ENCODE results near the gene LRRTM4.

LRRTM4 gene

GRCh38 chr2:77479395-77479794 is 42.8 kb downstream of the LRRTM4 start:
- in situ Hi-C loops (cut with MboI; ENCODE audit: low sequenced_read_pairs) = no loop called here

DNA sequence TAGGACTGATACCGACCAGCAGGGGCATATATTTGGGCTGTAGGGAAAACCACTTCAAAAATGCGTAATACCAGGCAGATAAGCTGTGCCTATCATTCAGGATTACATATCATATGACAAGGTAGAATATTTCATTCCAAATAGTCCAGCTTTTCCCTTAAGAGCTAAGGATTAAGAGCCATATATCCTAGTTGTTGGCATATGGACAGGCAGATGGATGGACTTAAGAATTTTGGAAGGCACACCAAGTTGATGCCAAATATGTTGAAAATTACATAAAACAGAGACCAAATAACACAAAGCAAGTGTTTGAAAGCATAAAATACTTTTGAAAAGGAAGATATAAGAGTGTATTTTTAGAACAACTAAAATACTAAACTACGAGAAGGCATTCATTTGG is 52.1 kb downstream of the LRRTM4 start:
- in situ Hi-C loops (cut with MboI; ENCODE audit: low sequenced_read_pairs) = no loop called here

GRCh38 chr2:77469106-77469505 is 53.1 kb downstream of the LRRTM4 start:
- in situ Hi-C loops (cut with MboI; ENCODE audit: low sequenced_read_pairs) = no loop called here

- in situ Hi-C loops (cut with MboI; ENCODE audit: low sequenced_read_pairs) = no loop called here
These were observed 62.3 kb downstream of the LRRTM4 start for GRCh38 chr2:77459840-77460239.

DNA sequence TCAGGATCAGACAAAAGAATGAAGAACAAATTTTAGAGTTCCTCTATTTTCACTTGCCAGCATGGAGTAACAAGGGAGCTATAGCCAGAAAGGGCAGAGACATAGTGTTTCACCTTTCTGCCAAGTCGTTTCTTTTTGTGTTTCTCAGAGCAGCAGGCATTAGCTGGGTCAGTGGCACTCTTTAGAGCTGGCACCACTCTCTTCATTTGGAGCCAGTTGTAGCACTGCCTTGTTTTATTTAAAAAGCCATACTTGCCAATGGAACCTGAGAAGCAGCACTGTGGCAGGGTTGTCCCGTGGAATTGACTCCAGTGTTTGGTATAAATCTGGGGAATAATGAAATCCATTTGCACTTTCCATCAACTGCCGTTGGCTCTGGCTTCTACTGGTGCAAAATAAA is 64.0 kb downstream of the LRRTM4 start:
- in situ Hi-C loops (cut with MboI; ENCODE audit: low sequenced_read_pairs) = no loop called here

DNA sequence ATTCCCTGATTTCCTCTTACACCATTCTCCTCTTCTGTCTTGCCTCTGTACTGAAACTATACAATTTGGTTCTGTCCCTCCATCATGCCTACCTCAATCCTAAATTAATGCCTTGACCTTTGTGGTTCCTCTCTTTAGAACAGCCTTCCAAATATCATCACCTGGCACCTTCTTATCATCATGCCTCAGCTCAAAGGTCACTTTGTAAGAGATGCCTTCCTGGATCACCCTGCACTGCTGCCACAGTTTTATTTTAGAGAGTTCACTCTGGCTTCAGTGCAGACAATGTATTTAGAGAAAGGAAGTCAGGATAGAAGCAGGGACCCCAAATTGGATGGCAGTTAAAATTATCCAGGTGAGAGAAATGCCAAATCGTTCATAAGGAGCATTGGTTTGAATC is 64.5 kb downstream of the LRRTM4 start:
- in situ Hi-C loops (cut with MboI; ENCODE audit: low sequenced_read_pairs) = no loop called here

DNA sequence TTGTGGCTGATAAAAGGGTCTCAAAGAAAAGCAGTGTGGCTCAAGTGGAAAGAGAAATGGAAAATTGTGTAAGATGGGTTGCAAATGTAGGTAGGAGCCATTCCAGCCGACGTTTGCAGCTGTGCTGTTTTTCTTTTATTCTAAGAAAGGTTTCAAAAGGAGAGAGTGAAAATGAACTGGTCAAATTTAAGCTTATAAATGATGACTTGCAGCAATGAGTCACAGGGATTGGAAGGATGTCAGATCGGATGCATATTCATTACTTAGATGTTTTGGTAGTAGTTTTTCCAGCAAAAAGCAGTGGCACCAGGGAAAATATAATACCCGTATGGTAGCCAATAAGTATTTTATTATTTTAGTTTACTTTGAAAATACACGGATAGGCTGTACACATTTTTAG is 79.1 kb downstream of the LRRTM4 start:
- in situ Hi-C loops (cut with MboI; ENCODE audit: low sequenced_read_pairs) = no loop called here

DNA sequence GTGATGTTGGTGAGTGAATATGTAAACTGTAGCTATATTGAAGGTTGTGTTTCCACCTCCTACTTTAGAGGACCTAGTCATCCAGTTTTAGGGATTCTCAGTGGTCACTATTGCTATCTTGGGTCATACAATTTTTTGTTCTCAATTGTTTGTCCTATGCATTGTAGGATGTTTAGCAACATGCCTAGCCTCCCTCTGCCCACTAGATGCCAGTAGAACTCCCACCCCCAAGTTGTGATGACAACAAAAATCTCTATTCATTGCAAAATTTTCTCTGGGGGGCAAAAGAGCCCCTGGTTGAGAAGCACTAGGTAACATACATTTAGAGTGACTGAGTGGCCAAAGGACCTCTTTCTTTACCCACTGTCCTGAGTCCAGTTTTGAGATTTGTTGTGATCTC is 87.3 kb downstream of the LRRTM4 start:
- in situ Hi-C loops (cut with MboI; ENCODE audit: low sequenced_read_pairs) = no loop called here

GRCh38 chr2:77428946-77429345 is 93.2 kb downstream of the LRRTM4 start:
- in situ Hi-C loops (cut with MboI; ENCODE audit: low sequenced_read_pairs) = no loop called here

GRCh38 chr2:77421971-77422370 is 100.2 kb downstream of the LRRTM4 start:
- in situ Hi-C loops (cut with MboI; ENCODE audit: low sequenced_read_pairs) = no loop called here

DNA sequence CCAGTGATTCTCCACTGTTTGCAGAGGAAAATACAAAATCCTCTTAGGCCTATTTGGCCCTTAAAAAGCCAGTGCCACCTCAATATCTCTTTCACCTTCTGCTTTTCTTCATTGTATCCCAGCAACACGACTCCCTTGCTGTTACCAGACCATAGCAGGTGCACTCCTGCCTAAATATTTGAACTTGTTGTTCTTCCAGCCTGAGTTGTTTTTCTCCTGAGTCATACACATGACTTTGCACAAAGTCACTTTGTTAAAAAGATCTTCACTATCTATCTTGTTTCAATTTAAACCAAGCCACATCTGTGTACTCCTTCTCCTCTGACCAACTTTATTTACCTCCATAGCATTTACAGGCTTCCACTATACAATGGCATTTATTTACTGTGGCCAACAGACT is 103.6 kb downstream of the LRRTM4 start:
- in situ Hi-C loops (cut with MboI; ENCODE audit: low sequenced_read_pairs) = no loop called here

- in situ Hi-C loops (cut with MboI; ENCODE audit: low sequenced_read_pairs) = no loop called here
These were observed 118.0 kb downstream of the LRRTM4 start for GRCh38 chr2:77404189-77404588.

GRCh38 chr2:77398970-77399600 is 123.1 kb downstream of the LRRTM4 start:
- in situ Hi-C loops (cut with MboI; ENCODE audit: low sequenced_read_pairs) = no loop called here

DNA sequence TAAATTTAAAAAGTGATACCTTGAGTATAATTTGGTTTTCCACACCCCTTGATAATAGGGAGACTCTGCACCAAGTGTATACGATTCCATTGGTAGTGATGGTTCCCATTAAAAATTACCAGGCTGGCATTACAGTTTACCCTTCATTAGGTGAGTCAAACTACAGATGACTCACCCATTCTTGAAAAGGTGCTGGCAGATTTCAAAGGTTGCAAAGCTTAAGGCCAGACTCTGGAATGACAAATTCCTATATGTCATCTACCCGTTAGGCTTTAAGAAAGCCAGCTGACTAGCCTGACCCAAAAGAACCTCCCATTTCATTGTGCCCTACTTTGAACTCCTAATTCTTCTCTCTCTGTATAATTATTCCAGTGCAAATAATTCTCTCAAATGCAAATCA is 124.4 kb downstream of the LRRTM4 start:
- in situ Hi-C loops (cut with MboI; ENCODE audit: low sequenced_read_pairs) = no loop called here

DNA sequence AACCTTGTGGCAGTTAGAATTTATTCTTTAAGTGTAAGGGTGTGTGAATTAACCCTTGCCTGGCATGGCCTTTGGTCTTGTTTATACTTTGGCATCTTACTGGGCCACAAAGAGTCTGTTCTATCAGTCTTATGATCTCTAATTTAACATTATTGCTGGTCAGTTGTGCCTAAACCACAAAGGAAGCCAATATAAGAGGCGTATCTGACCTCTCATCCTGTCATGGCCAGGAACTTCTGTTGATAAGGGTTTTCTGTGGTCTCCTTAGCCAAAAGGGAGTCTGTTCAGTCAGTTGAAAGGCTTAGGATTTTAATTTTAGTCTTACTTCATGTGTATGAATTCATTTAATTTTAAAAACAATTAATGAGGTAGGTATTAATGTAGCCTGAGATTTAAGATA is 127.2 kb downstream of the LRRTM4 start:
- in situ Hi-C loops (cut with MboI; ENCODE audit: low sequenced_read_pairs) = no loop called here

DNA sequence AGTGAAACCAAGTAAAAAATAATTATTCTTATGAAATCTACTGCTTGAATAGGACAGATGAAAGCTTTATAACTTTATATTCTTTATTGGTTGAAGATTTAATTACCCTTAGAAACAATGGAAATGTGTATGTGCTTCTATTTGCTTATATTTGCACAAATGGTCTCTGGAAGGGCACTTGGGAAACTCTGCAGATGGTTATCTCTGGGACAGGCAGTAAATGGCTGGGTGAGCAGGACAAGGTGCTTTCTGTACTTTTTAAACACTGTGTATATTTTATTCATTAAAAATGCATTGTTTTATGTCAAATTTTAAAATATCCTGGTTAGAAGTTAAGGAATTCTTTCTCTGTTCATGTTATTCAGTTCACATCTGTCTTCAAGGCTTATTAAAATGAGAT is 131.1 kb downstream of the LRRTM4 start:
- in situ Hi-C loops (cut with MboI; ENCODE audit: low sequenced_read_pairs) = no loop called here

- in situ Hi-C loops (cut with MboI; ENCODE audit: low sequenced_read_pairs) = no loop called here
These were observed 134.9 kb downstream of the LRRTM4 start for GRCh38 chr2:77387324-77387723.

GRCh38 chr2:77372636-77373035 is 149.5 kb downstream of the LRRTM4 start:
- in situ Hi-C loops (cut with MboI; ENCODE audit: low sequenced_read_pairs) = no loop called here

DNA sequence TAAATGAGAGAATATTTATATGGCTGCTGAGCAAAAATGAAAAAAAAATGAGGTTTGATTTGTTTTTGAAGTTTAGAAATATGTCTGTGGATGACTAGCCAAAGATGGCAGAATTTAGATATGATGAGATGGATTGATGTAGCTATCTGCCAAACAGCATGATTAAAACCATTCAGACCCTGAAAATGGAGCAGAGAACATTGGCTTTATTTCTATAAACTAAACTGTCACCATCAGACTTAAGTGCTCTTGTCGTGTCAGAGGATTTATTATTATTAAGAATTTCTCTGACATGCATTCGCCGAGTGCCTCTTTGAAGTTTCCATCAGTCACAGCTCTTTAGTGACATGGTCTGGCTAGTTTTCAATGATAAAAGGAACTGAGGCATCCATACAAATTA is 151.7 kb downstream of the LRRTM4 start:
- in situ Hi-C loops (cut with MboI; ENCODE audit: low sequenced_read_pairs) = no loop called here

DNA sequence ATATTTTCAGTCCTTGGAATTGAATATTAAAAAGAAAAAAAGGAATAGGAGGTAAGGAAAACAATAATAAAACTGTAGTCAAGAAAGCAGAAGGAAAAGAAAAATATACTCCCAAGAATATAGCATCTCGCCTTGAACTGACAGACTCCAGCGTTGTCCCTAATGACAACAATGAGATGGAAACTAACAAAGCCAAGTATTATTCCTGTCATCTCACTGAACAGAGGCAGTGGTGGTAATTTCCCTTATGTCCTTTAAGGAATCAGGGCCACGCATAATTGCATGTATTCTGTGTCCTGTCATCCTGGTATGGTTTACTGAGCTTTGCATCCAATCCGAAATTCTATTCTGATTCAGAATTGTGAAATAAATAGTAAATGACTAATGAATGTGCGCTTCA is 158.9 kb downstream of the LRRTM4 start:
- in situ Hi-C loops (cut with MboI; ENCODE audit: low sequenced_read_pairs) = no loop called here

- in situ Hi-C loops (cut with MboI; ENCODE audit: low sequenced_read_pairs) = no loop called here
These were observed 173.4 kb downstream of the LRRTM4 start for GRCh38 chr2:77348821-77349220.

DNA sequence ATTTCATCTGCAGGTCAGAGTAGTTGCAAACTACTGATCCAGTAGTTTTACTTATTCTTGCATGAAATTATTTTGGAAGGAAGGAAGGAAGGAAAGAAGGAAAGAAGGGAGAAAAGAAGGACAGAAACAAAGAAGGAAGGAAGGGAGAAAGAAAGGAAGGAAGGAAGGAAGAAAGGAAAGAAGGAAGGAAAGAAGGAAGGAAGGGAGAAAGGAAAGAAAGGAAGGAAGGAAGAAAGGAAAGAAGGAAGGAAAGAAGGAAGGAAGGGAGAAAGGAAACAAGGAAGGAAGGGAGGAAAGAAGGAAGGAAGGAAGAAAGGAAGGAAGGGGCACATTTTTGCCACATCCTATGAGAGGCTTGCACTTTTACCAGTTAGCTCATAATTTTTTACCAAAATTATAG is 186.2 kb downstream of the LRRTM4 start:
- in situ Hi-C loops (cut with MboI; ENCODE audit: low sequenced_read_pairs) = no loop called here

- in situ Hi-C loops (cut with MboI; ENCODE audit: low sequenced_read_pairs) = no loop called here
These were observed 193.8 kb downstream of the LRRTM4 start for GRCh38 chr2:77328134-77328931.

Measured in HL-60/S4 (cell line).